ENCODE measurements around the gene GPSM3. TPM values are rescaled to one million over a fixed set of nuclear protein-coding genes. Genes with fewer than 3 reads are reported as not detected.

The GPSM3 gene
- total and polyA plus RNA-seq, 2 of the 13 experiments (the other 11 are each of a cell fraction or from before 2014, with no cell fraction given): 0.18 to 6.2 TPM

DNA sequence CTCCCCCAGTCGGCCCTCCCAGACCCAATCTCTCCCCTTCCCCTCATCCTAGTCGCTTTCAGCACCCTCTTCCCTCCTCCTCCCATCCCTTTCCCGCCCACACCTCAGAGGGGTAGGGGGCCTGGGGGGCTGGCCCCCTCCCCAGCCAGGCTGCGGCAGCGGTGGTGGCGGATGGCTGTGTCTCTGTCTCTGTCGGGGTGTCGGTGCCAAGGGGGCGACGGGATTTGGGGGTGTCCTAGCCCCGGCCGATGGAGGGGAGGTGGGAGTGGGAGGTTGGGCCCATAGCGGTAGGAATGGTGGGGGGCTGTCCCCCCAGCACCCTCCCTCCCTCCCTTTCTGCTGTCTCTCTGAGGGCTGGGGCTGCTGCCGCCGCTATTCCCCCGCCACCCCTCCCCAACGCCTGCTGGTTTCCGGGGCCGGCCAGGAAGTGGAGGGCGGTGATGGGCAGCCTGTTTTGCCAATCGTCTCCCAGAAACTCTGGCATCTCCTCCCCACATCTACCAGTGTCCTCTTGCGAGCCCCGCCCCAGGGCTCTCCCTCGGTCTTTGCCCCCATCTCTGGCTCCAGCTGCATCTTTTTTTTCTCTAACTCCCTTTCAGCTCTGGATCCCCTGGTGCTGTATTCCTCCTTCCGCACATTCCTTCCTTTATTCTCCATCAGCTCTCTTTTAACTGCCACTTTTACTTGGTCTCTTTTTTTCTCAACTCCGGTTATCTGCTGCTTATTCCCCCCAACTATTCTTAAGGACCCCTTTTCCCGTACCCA, 16.6 kb downstream of the GPSM3 start, which contains the start of gene AGPAT1 (continued):
- TF ChIP-seq, protein P1, sequence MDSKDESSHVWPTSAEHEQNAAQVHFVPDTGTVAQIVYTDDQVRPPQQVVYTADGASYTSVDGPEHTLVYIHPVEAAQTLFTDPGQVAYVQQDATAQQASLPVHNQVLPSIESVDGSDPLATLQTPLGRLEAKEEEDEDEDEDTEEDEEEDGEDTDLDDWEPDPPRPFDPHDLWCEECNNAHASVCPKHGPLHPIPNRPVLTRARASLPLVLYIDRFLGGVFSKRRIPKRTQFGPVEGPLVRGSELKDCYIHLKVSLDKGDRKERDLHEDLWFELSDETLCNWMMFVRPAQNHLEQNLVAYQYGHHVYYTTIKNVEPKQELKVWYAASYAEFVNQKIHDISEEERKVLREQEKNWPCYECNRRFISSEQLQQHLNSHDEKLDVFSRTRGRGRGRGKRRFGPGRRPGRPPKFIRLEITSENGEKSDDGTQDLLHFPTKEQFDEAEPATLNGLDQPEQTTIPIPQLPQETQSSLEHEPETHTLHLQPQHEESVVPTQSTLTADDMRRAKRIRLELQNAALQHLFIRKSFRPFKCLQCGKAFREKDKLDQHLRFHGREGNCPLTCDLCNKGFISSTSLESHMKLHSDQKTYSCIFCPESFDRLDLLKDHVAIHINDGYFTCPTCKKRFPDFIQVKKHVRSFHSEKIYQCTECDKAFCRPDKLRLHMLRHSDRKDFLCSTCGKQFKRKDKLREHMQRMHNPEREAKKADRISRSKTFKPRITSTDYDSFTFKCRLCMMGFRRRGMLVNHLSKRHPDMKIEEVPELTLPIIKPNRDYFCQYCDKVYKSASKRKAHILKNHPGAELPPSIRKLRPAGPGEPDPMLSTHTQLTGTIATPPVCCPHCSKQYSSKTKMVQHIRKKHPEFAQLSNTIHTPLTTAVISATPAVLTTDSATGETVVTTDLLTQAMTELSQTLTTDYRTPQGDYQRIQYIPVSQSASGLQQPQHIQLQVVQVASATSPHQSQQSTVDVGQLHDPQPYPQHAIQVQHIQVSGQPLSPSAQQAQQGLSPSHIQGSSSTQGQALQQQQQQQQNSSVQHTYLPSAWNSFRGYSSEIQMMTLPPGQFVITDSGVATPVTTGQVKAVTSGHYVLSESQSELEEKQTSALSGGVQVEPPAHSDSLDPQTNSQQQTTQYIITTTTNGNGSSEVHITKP (CRISPR knock-in tag; IDR thresholded peaks at IDR 0.05; ENCODE audit: low read depth): peak; percentile 41; the same call in 1 of the 2 replicates
- no peak for TF ChIP-seq AKNA (CRISPR knock-in tag; IDR thresholded peaks at IDR 0.05; ENCODE audit: borderline replicate concordance)
- TF ChIP-seq ZNF232 (CRISPR knock-in tag; IDR thresholded peaks at IDR 0.05; ENCODE audit: borderline replicate concordance): no peak
- no peak for TF ChIP-seq SNAPC2 (CRISPR knock-in tag; IDR thresholded peaks at IDR 0.05)
- TF ChIP-seq ZNF343 (CRISPR knock-in tag; IDR thresholded peaks at IDR 0.05): no peak; the same call in 1 of the 2 replicates
- TF ChIP-seq TIGD3 (CRISPR knock-in tag; IDR thresholded peaks at IDR 0.05; ENCODE audit: borderline replicate concordance): no peak
- peak; percentile 58; the same call in 1 of the 2 replicates for TF ChIP-seq POGZ (CRISPR knock-in tag; IDR thresholded peaks at IDR 0.05)
- TF ChIP-seq, protein P2, sequence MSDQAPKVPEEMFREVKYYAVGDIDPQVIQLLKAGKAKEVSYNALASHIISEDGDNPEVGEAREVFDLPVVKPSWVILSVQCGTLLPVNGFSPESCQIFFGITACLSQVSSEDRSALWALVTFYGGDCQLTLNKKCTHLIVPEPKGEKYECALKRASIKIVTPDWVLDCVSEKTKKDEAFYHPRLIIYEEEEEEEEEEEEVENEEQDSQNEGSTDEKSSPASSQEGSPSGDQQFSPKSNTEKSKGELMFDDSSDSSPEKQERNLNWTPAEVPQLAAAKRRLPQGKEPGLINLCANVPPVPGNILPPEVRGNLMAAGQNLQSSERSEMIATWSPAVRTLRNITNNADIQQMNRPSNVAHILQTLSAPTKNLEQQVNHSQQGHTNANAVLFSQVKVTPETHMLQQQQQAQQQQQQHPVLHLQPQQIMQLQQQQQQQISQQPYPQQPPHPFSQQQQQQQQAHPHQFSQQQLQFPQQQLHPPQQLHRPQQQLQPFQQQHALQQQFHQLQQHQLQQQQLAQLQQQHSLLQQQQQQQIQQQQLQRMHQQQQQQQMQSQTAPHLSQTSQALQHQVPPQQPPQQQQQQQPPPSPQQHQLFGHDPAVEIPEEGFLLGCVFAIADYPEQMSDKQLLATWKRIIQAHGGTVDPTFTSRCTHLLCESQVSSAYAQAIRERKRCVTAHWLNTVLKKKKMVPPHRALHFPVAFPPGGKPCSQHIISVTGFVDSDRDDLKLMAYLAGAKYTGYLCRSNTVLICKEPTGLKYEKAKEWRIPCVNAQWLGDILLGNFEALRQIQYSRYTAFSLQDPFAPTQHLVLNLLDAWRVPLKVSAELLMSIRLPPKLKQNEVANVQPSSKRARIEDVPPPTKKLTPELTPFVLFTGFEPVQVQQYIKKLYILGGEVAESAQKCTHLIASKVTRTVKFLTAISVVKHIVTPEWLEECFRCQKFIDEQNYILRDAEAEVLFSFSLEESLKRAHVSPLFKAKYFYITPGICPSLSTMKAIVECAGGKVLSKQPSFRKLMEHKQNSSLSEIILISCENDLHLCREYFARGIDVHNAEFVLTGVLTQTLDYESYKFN (CRISPR knock-in tag; conservative IDR thresholded peaks at IDR 0.05): peak; percentile 73
- TF ChIP-seq KMT2A (CRISPR knock-in tag; IDR thresholded peaks at IDR 0.05): peak; percentile 27
- TF ChIP-seq ZNF20 (CRISPR knock-in tag; IDR thresholded peaks at IDR 0.05): no peak
- TF ChIP-seq TBP (CRISPR knock-in tag; IDR thresholded peaks at IDR 0.05): no peak
- TF ChIP-seq ATRX (CRISPR knock-in tag; IDR thresholded peaks at IDR 0.05; ENCODE audit: borderline replicate concordance): no peak
- no peak for TF ChIP-seq STAT5B (CRISPR knock-in tag; IDR thresholded peaks at IDR 0.05)
